Gastroesophageal sphincter (tissue), 4 donors: Measurements from ENCODE around the gene XPO6. TPM values are rescaled to one million over a fixed set of nuclear protein-coding genes. Genes with fewer than 3 reads are reported as not detected.
A peak's percentile ranks its signal among the peaks of the same experiment; 100 is the strongest.

ENCODE experiments used
- ATAC-seq: fragments of 150-250 bp; one replicate; pipeline ENCODE4 v1.9.1; 2016; ENCODE audit warnings: mild to moderate bottlenecking, moderate library complexity
- H3K27ac ChIP-seq, 4 donors: fragments of 200-600 bp; sonication (generic) in 3 of 4; 1 replicate in 3 of 4; 2 replicates in 1 of 4; pipeline ENCODE4 v1.5.1; 2016 to 2019
- H3K27me3 ChIP-seq: fragments of 200-600 bp; sonication (generic); one replicate; pipeline ENCODE4 v1.5.1; 2019
- H3K36me3 ChIP-seq, 2 donors: fragments of 200-600 bp; sonication (generic); one replicate each; pipeline ENCODE4 v1.5.1; 2019; ENCODE audit warnings: control low read depth in 1 of 2
- H3K4me1 ChIP-seq, 3 donors: fragments of 200-600 bp; sonication (generic); 1 replicate in 2 of 3; 2 replicates in 1 of 3; pipeline ENCODE4 v1.5.1; 2016 to 2019; ENCODE audit warnings: control low read depth in 2 of 3
- H3K4me3 ChIP-seq, 2 donors: fragments of 200-600 bp; sonication (generic); one replicate each; pipeline ENCODE4 v1.5.1; 2019; ENCODE audit warnings: mild to moderate bottlenecking in 1 of 2, moderate library complexity in 1 of 2
- H3K9me3 ChIP-seq, 3 donors: fragments of 200-600 bp; sonication (generic); one replicate each; pipeline ENCODE4 v1.5.1; 2017 to 2019; ENCODE audit warnings: control low read depth in 2 of 3
- EP300 ChIP-seq: sonication (generic); formaldehyde crosslinking; IDR thresholded peaks from one replicate; pipeline ENCODE4 v1.6.1; 2017; ENCODE audit warnings: antibody characterized with exemption, mild to moderate bottlenecking
- POLR2A ChIP-seq, 2 donors: fragments of 450-650 bp; IDR thresholded peaks; one replicate each; pipeline ENCODE4 v1.6.1; 2017; ENCODE audit warnings: antibody characterized with exemption in 2 of 2, mild to moderate bottlenecking in 2 of 2, moderate library complexity in 1 of 2
- POLR2AphosphoS5 ChIP-seq: sonication (generic); formaldehyde crosslinking; IDR thresholded peaks from one replicate; pipeline ENCODE4 v1.6.1; 2017; ENCODE audit warnings: antibody characterized with exemption
- WGBS, 2 donors: methylation state at CpG; one replicate each; pipeline ENCODE4 v1.1.5; 2018; ENCODE audit warnings: low coverage in 1 of 2; 5-methylcytosine and 5-hydroxymethylcytosine counted together
- total RNA-seq, 4 donors: library from RNA; depleted of rRNA; stranded (reverse); fragments of >200 nt; gene quantifications; one replicate each; pipeline ENCODE4 v1.1.0, GENCODE V29; 2016
- TF ChIP-seq, protein P1 (sequence below), 4 experiments: fragments of 200-600 bp in 2 of 4; fragments of 450-650 bp in 2 of 4; sonication (generic) in 1 of 4; IDR thresholded peaks; one replicate each; pipeline ENCODE4 v1.5.1; 2017 to 2019; ENCODE audit warnings: antibody characterized with exemption in 4 of 4, mild to moderate bottlenecking in 2 of 4, moderate library complexity in 2 of 4

Gene XPO6
- total RNA-seq, 4 donors from 2014 or later = 35.3 to 80.2 (median 66.8) TPM

DNA sequence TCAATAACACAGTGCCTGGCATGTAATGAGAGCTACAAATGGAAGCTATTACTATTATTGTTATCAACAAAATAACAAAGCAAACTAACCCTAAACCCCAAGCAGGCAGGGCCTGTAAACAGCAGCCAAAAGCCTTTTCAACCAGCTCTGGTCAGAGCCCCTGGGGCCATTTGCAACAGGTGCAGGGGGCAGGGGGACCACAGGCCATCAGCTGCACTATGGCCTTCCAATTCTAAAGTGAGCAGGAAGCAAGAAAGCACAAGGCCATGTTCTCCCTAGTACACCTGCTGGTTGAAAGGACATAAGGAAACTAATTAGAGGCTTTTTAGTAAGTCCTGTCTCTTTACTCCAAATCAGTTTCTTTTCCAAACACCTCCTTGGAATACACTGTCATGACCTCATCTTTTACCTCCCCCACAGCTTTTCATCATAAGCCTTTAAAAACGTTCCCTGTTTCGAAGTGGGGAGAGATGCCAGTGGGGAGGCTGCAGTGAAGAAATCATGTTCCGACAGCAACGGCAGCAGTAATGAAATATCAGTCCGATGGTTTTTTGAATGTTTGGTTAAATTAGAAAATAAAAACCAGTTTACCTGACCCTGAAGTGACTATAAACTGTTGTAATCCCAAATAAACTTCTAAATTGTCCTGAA is 79.9 kb downstream of the XPO6 start:
- no peaks in the 10 kb centered on the region for H3K9me3 ChIP-seq
- H3K36me3 ChIP-seq = peaks cover 0 to 81% of the 10 kb centered on the region in 2 donors
- WGBS, 2 donors = 44 to 54% methylated on average over 3 to 5 of the region's 5 CpGs
- H3K27ac ChIP-seq = peak overlapping the region in 1 of 4 donors; percentile 42
- peaks cover 0 to 23% (median 0%) of the 10 kb centered on the region in 3 donors for H3K4me1 ChIP-seq
- H3K4me3 ChIP-seq = no peak overlapping the region
- no peaks in the 10 kb centered on the region for H3K27me3 ChIP-seq
- ATAC-seq = no peak
- TF ChIP-seq, protein P1, sequence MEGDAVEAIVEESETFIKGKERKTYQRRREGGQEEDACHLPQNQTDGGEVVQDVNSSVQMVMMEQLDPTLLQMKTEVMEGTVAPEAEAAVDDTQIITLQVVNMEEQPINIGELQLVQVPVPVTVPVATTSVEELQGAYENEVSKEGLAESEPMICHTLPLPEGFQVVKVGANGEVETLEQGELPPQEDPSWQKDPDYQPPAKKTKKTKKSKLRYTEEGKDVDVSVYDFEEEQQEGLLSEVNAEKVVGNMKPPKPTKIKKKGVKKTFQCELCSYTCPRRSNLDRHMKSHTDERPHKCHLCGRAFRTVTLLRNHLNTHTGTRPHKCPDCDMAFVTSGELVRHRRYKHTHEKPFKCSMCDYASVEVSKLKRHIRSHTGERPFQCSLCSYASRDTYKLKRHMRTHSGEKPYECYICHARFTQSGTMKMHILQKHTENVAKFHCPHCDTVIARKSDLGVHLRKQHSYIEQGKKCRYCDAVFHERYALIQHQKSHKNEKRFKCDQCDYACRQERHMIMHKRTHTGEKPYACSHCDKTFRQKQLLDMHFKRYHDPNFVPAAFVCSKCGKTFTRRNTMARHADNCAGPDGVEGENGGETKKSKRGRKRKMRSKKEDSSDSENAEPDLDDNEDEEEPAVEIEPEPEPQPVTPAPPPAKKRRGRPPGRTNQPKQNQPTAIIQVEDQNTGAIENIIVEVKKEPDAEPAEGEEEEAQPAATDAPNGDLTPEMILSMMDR (IDR thresholded peaks at IDR 0.05) = no peak
- TF ChIP-seq POLR2AphosphoS5 (no peak), POLR2A (IDR thresholded peaks at IDR 0.05) (no peak), EP300 (no peak)

GRCh38 chr16:28131181-28131580 is 80.6 kb downstream of the XPO6 start:
- WGBS, 2 donors = 55 to 66% methylated on average over 1 to 5 of the region's 6 CpGs
- TF ChIP-seq POLR2A (IDR thresholded peaks at IDR 0.05) (no peak), EP300 (no peak)
- H3K4me1 ChIP-seq = peaks cover 0 to 23% (median 0%) of the 10 kb centered on the region in 3 donors
- no peak overlapping the region for H3K4me3 ChIP-seq
- no peaks in the 10 kb centered on the region for H3K27me3 ChIP-seq
- H3K9me3 ChIP-seq = no peaks in the 10 kb centered on the region
- H3K36me3 ChIP-seq = peaks cover 0 to 88% of the 10 kb centered on the region in 2 donors
- peak overlapping the region; percentile 15 to 62 (median 47) for H3K27ac ChIP-seq
- no peak for ATAC-seq

DNA sequence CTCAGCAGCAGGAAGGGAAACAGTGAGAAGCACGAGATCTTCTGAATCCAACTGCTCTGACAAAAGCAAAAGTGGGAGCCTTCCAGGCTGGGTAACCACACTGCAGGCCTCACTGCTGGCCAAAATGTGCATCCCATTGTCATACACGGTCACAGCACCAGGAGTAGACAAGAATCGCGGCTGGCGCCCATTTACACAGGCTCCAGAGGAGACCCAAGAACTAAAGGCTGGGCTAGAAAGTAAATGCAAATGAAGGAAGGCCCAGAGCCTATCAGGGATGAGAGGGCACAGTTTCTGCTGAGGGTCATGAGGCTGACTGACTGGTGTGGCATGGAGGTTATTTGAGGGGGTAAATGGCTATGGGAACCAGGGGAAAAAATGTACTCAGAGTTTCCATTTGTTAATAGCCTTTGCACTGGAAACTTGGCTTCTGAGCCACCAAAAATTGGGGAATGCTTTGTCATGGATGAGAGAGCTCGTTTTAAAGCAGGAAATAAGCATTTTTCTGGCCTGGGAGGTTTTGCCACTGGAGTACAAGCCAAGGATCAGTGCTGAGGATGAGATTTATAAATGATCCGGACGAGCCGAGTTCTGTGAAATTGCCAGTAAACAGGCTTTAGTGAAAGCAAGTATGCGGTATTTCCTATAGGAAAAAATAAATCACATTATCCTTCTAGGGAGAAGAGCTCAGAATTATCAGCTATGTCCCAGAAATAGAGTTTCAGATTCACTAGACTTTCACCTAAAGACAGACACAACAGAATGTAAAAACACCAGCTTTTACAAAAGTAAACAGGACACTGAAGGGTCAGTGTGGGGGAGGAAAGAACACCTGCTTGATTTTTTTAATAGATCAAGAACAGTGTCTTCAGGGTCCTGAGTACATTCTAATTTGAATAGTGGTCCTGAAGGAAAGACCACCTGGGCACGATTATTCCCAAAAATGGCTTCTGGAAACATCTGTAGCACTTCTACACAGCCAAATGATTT is 81.4 kb downstream of the XPO6 start:
- no peak for TF ChIP-seq POLR2AphosphoS5
- TF ChIP-seq, protein P1 (IDR thresholded peaks at IDR 0.05) = no peak
- TF ChIP-seq EP300 = no peak
- no peak for TF ChIP-seq POLR2A (IDR thresholded peaks at IDR 0.05)
- Histone ChIP-seq H3K27ac (peak overlapping the region; percentile 15 to 62 (median 47)), H3K9me3 (no peaks in the 10 kb centered on the region), H3K36me3 (peaks cover 0 to 96% of the 10 kb centered on the region in 2 donors), H3K27me3 (no peaks in the 10 kb centered on the region), H3K4me1 (peaks cover 0 to 23% (median 0%) of the 10 kb centered on the region in 3 donors), H3K4me3 (no peak overlapping the region)
- 16 to 24% methylated on average over 6 to 7 of the region's 11 CpGs for WGBS, 2 donors
- ATAC-seq = peak; percentile 50

- Histone ChIP-seq H3K9me3 (no peaks in the 10 kb centered on the region), H3K27me3 (no peaks in the 10 kb centered on the region), H3K36me3 (peaks cover 0 to 97% of the 10 kb centered on the region in 2 donors), H3K4me3 (no peak overlapping the region), H3K27ac (no peak overlapping the region), H3K4me1 (peaks cover 0 to 23% (median 0%) of the 10 kb centered on the region in 3 donors)
- ATAC-seq = no peak
- TF ChIP-seq POLR2AphosphoS5 = no peak
- TF ChIP-seq EP300 = no peak
- no peak for TF ChIP-seq POLR2A (IDR thresholded peaks at IDR 0.05)
- TF ChIP-seq, protein P1 (IDR thresholded peaks at IDR 0.05) = no peak
- 91 to 100% methylated on average over 6 to 8 of the region's 14 CpGs for WGBS, 2 donors
Observed at GRCh38 chr16:28126684-28127620, 84.8 kb downstream of the XPO6 start.
